OCI-LY3 (cell line): ENCODE data around the gene MAP3K2.

Experiments
- H2AFZ ChIP-seq: fragments of 200-600, 300-600 bp; shearing (Covaris generic); 2 replicates; pipeline ENCODE4 v1.6.0; 2014; ENCODE audit warnings: antibody characterized with exemption, low read depth, low read length
- H3K27ac ChIP-seq: fragments of 200-600, 300-600 bp; sonication (generic); 2 replicates; pipeline ENCODE4 v1.5.1; 2014; ENCODE audit warnings: mild to moderate bottlenecking, low read length, moderate library complexity, mixed read lengths
- H3K27me3 ChIP-seq: fragments of 200-600, 300-600 bp; sonication (generic); 2 replicates; pipeline ENCODE4 v1.6.1; 2014; ENCODE audit warnings: low read depth, low read length, mixed read lengths
- H3K36me3 ChIP-seq: fragments of 200-600, 300-600 bp; sonication (generic); replicated peaks from 2 replicates; pipeline ENCODE3; 2014; ENCODE audit warnings: low read depth, low read length, mixed read lengths
- H3K4me1 ChIP-seq: fragments of 300-600, 200-600 bp; sonication (generic); 2 replicates; pipeline ENCODE4 v1.6.1; 2014; ENCODE audit warnings: low read length, mixed read lengths
- H3K4me2 ChIP-seq: fragments of 200-600, 300-600 bp; sonication (generic); 2 replicates; pipeline ENCODE4 v1.6.1; 2014; ENCODE audit warnings: low read length, mixed read lengths
- H3K4me3 ChIP-seq: fragments of 300-600, 200-600 bp; sonication (generic); 2 replicates; pipeline ENCODE4 v1.5.1; 2014; ENCODE audit warnings: antibody characterized with exemption, mild to moderate bottlenecking, low read length, moderate library complexity
- H3K79me2 ChIP-seq: fragments of 300-600, 200-600 bp; shearing (Covaris generic); 2 replicates; pipeline ENCODE4 v1.6.1; 2014; ENCODE audit warnings: mild to moderate bottlenecking, low read length, mixed read lengths
- H3K9ac ChIP-seq: fragments of 300-600, 200-600 bp; shearing (Covaris generic); 2 replicates; pipeline ENCODE4 v1.6.0; 2014; ENCODE audit warnings: mild to moderate bottlenecking, low read length, moderate library complexity
- H3K9me3 ChIP-seq: fragments of 200-600, 300-600 bp; shearing (Covaris generic); 2 replicates; pipeline ENCODE4 v1.6.1; 2014; ENCODE audit warnings: low read length, mixed read lengths; ENCODE audit not compliant: insufficient read depth
- H4K20me1 ChIP-seq: fragments of 200-600, 300-600 bp; sonication (generic); 2 replicates; pipeline ENCODE4 v1.6.1; 2016; ENCODE audit warnings: low read length, mixed read lengths; ENCODE audit not compliant: insufficient read depth
- EZH2phosphoT487 ChIP-seq: fragments of 200-600 bp; shearing (Covaris generic); IDR thresholded peaks from 2 replicates; pipeline ENCODE4 v1.6.1; 2018; ENCODE audit warnings: antibody characterized with exemption, mixed run types, low read depth
- TF ChIP-seq, protein P1 (sequence below): fragments of 200-600, 300-600 bp; sonication (generic); IDR thresholded peaks from 2 replicates; pipeline ENCODE4 v1.5.1; 2014; ENCODE audit warnings: antibody characterized with exemption, low read length, low read depth

Gene MAP3K2

DNA sequence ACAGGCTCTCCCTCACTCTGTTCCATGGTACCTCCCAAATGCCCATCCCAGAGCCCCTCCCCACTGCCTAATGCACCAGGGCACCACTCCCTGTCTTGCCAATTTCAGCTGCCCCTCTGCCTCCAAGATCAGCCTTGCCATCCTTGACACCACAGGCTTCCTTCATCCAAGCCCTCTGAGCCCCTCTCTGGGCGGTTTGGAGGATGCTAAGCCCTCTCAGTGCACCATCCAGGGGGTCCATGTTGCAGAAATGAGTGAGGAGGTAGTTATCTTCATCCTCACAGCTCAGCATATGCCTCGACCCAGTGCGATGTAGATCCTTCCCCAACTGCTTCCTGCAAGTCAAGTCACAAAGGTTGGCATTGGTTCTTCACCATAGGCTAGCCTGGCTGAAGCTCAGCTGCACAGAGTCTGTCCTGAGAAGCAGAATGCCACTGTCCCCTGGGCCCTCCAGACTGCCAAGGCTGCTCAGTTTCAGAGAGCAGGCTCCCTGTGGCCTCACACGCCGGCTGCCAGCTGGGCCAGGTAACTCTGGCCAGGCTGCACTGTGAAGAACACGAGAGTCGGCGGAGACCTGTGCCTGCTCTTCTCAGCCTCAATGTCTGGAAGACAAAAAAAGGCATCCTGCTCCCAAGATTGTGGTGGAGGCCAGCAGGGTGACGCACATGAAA lies 9.9 kb upstream of the MAP3K2 start:
- Histone ChIP-seq H3K79me2 (no peaks in the 10 kb centered on the region), H2AFZ (no peak overlapping the region), H4K20me1 (no peaks in the 10 kb centered on the region), H3K4me1 (peaks cover 33% of the 10 kb centered on the region), H3K27ac (no peak overlapping the region), H3K9ac (no peak overlapping the region), H3K4me3 (no peak overlapping the region), H3K27me3 (peaks cover 6% of the 10 kb centered on the region; the same call in 1 of the 2 replicates), H3K36me3 (no peaks in the 10 kb centered on the region), H3K4me2 (no peak overlapping the region), H3K9me3 (no peaks in the 10 kb centered on the region)
- no peak for TF ChIP-seq EZH2phosphoT487
- TF ChIP-seq, protein P1, sequence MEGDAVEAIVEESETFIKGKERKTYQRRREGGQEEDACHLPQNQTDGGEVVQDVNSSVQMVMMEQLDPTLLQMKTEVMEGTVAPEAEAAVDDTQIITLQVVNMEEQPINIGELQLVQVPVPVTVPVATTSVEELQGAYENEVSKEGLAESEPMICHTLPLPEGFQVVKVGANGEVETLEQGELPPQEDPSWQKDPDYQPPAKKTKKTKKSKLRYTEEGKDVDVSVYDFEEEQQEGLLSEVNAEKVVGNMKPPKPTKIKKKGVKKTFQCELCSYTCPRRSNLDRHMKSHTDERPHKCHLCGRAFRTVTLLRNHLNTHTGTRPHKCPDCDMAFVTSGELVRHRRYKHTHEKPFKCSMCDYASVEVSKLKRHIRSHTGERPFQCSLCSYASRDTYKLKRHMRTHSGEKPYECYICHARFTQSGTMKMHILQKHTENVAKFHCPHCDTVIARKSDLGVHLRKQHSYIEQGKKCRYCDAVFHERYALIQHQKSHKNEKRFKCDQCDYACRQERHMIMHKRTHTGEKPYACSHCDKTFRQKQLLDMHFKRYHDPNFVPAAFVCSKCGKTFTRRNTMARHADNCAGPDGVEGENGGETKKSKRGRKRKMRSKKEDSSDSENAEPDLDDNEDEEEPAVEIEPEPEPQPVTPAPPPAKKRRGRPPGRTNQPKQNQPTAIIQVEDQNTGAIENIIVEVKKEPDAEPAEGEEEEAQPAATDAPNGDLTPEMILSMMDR = no peak

- no peaks in the 10 kb centered on the region for H4K20me1 ChIP-seq
- no peaks in the 10 kb centered on the region for H3K79me2 ChIP-seq
- H3K36me3 ChIP-seq = no peaks in the 10 kb centered on the region
- TF ChIP-seq, protein P1 = no peak
- TF ChIP-seq EZH2phosphoT487 = no peak
- H2AFZ ChIP-seq = no peak overlapping the region
- no peaks in the 10 kb centered on the region for H3K9me3 ChIP-seq
- no peaks in the 10 kb centered on the region; the same call in 1 of the 2 replicates for H3K27me3 ChIP-seq
- no peak overlapping the region for H3K4me3 ChIP-seq
- no peak overlapping the region for H3K9ac ChIP-seq
- H3K4me2 ChIP-seq = no peak overlapping the region
- H3K27ac ChIP-seq = no peak overlapping the region
- H3K4me1 ChIP-seq = peaks cover 26% of the 10 kb centered on the region
Observed at GRCh38 chr2:127394492-127394891, 6.7 kb upstream of the MAP3K2 start.

DNA sequence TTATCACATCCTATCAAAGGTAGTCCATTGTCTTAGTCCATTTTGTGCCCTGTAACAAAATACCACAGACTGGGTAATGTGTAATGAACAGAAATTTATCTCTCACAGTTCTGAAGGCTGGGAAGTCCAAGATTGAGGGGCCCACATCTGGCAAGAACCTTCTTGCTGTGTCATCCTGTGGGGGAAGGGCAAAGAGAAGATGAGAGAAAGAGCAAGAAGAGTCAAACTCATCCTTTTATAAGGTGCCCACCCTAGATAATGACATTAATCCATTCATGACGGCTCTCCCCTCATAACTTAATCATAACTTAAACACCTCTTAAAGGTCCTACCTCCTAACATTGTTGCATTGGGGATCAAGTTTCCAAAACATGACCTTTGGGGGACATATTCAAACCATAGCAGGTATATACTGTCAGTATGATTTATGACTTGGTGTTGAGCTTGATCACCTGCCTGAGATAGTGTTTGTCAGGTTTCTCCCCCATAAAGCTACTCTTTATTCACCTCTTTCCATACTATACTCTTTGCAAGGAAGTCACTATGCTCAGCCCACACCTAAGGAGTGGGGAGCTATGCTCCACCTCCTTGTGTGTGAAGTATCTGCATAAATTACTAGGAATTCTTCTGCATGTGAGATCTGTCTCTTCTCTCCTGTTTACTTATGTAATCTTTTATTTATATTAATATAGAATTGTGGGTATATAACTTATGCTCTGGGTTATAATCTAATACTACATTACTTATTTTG lies 5.2 kb upstream of the MAP3K2 start:
- Histone ChIP-seq H3K79me2 (no peaks in the 10 kb centered on the region), H2AFZ (no peak overlapping the region), H3K36me3 (no peaks in the 10 kb centered on the region), H3K4me3 (no peak overlapping the region), H3K27me3 (no peaks in the 10 kb centered on the region), H4K20me1 (no peaks in the 10 kb centered on the region), H3K9me3 (no peaks in the 10 kb centered on the region), H3K9ac (no peak overlapping the region), H3K27ac (no peak overlapping the region), H3K4me2 (no peak overlapping the region), H3K4me1 (peaks cover 33% of the 10 kb centered on the region)
- no peak for TF ChIP-seq EZH2phosphoT487
- TF ChIP-seq, protein P1 = no peak

DNA sequence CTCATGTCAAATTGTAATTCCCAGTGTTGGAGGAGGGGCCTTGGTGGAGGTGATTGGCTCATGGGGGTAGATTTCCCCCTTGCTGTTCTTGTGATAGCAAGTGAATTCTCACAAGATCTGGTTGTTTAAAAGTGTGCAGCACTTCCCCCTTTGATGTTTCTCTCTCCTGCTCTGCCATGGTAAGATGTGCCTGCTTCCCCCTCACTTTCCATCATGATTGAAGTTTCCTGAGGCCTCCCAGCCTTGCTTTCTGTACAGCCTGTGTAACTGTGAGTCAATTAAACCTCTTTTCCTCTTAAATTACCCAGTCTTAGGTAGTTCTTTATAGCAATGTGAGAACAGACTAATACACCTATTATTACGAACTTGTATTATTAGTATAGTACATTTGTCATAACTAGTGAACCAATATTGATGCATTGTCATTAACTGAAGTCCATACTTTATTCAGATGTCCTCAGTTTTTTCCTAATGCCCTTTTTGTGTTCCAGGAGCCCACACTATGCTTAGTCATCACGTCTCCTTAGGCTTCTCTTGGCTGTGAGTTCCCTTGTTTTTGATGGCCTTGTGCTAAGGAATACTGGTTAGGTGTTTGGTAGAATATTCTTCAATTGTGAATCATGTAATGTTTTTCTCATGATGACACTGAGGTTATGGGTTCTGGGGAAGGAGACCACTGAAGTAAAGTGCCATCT lies 4.5 kb upstream of the MAP3K2 start:
- TF ChIP-seq, protein P1 = no peak
- no peak for TF ChIP-seq EZH2phosphoT487
- Histone ChIP-seq H3K9me3 (no peaks in the 10 kb centered on the region), H3K4me2 (no peak overlapping the region), H3K9ac (no peak overlapping the region), H3K79me2 (peaks cover 3% of the 10 kb centered on the region; the same call in 1 of the 2 replicates), H3K4me3 (no peak overlapping the region), H3K27me3 (no peaks in the 10 kb centered on the region), H3K36me3 (no peaks in the 10 kb centered on the region), H4K20me1 (no peaks in the 10 kb centered on the region), H2AFZ (no peak overlapping the region), H3K27ac (no peak overlapping the region), H3K4me1 (peaks cover 29% of the 10 kb centered on the region)
